ENCODE results near the gene PDZD8.

Gene PDZD8

DNA sequence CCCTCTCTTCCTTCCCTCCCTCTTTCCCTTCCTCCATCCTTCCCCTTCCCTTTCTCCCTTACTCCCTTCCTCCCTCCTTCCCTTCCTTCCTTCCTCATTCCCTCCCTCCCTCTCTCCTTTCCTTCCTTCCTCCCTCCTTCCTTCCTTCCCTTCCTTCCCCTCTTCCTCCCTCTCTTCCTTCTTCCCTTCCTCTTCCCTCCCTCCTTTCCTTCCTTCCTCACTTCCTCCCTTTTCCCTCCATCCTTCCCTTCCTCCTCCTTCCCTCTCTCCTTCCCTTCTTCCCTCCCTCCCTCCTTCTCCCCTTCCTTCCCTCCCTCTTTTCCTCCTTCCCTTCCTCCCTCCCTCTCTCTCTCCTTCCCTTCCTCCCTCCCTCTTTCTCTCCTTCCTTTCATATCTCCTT lies 147.0 kb downstream of the PDZD8 start:
- Histone ChIP-seq H2BK120ac (ENCODE audit: low read depth, low read length) (no peak overlapping the region), H2AFZ (ENCODE audit: low read depth, low read length) (no peak overlapping the region), H3K9ac (ENCODE audit: low read length) (no peak overlapping the region), H2BK12ac (ENCODE audit: low read length in 2 of 2) (no peak overlapping the region), H4K8ac (ENCODE audit: low read length) (no peak overlapping the region), H3K14ac (ENCODE audit: low read length in 2 of 2) (no peak overlapping the region), H3K27ac (ENCODE audit: low read length, poor library complexity, severe bottlenecking) (no peak overlapping the region), H3K18ac (ENCODE audit: low read depth in 1 of 2, low read length in 2 of 2) (no peak overlapping the region), H3K4me1 (ENCODE audit: control insufficient read depth, insufficient read depth, low read depth, low read length) (no peaks in the 10 kb centered on the region), H2AK5ac (ENCODE audit: low read length, severe bottlenecking) (no peak overlapping the region), H3K23ac (ENCODE audit: low read length in 2 of 2) (no peak overlapping the region), H3K36me3 (ENCODE audit: control insufficient read depth in 1 of 2, insufficient read depth in 2 of 2, low read depth in 1 of 2, low read length in 2 of 2) (no peaks in the 10 kb centered on the region), H2BK5ac (ENCODE audit: low read depth, low read length, poor library complexity, severe bottlenecking) (no peak overlapping the region), H3K9me3 (ENCODE audit: control insufficient read depth, low read length) (no peaks in the 10 kb centered on the region), H3K27me3 (ENCODE audit: control insufficient read depth in 1 of 2, insufficient read depth in 1 of 2, low read length in 2 of 2) (peaks cover 62 to 88% of the 10 kb centered on the region in 2 experiments), H3K79me1 (replicated peaks; ENCODE audit: low read length, poor library complexity, severe bottlenecking) (no peaks in the 10 kb centered on the region), H2BK15ac (ENCODE audit: low read depth, poor library complexity, severe bottlenecking) (no peak overlapping the region), H3K4me2 (ENCODE audit: low read length, poor library complexity, severe bottlenecking) (no peak overlapping the region), H3K4me3 (ENCODE audit: insufficient read depth in 1 of 2, low read depth in 1 of 2, low read length in 2 of 2) (no peak overlapping the region), H4K91ac (ENCODE audit: low read length) (no peak overlapping the region), H3K4ac (ENCODE audit: low read depth in 1 of 2, low read length in 2 of 2) (no peak overlapping the region)
- no peak for DNase-seq

Measured in mesenchymal stem cell (in vitro differentiated cells and primary cell).